Measurements from ENCODE around the gene ZNF592.

ZNF592 gene

DNA sequence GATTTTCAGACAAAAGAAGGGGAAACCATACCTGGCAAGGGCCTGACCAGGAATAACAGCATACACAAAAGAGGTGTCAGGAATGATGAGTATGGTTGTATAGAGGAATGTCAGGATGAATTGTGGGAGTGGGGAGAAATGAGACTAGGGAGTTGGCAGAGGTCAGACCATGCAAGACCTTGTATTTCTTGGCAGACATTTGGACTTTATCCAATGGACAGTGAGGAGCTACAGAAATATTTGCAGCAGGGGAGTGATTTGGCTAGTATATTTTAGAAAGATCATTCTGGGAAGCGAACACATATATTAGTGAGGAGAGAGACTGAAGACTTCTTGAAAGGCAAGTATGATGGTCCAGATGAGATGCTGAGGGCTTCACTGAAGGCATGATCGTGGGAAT is 43.4 kb downstream of the ZNF592 start:
- DNase-seq (ENCODE audit: low spot score), result no peak
- TF ChIP-seq, protein P1, sequence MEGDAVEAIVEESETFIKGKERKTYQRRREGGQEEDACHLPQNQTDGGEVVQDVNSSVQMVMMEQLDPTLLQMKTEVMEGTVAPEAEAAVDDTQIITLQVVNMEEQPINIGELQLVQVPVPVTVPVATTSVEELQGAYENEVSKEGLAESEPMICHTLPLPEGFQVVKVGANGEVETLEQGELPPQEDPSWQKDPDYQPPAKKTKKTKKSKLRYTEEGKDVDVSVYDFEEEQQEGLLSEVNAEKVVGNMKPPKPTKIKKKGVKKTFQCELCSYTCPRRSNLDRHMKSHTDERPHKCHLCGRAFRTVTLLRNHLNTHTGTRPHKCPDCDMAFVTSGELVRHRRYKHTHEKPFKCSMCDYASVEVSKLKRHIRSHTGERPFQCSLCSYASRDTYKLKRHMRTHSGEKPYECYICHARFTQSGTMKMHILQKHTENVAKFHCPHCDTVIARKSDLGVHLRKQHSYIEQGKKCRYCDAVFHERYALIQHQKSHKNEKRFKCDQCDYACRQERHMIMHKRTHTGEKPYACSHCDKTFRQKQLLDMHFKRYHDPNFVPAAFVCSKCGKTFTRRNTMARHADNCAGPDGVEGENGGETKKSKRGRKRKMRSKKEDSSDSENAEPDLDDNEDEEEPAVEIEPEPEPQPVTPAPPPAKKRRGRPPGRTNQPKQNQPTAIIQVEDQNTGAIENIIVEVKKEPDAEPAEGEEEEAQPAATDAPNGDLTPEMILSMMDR (IDR thresholded peaks at IDR 0.05; ENCODE audit: extremely low read depth, missing control alignments), result no peak

DNA sequence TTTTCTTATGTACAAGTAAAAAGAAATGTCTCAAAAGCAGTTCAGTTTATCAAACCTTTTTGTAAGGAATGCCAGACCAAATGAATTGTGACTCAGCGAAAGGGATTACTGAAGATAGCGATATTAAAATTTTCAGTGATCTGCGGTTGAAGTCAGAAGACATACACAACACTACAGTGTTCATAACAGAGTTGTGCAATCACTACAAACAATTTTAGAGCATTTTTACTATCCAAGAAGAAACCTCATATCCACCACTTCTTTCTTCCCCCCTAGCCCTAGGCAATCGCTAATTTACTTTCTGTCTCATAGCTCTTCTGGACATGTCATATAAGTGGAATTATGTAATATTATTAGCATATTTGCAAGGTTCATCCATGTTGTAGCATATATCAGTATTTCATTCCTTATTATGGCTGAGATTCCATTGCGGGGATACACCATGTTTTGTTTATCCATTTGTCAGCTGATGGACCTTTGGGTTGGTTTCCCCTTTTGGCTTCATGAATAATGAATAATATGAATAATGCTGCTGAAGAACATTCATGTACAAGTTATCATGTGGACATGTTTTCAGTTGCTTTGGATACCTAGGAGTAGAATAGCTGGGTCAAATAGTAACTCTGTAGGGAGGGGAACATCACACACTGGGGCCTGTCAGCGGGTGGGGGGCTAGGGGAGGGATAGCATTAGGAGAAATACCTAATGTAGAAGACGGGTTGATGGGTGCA is 45.2 kb downstream of the ZNF592 start:
- no peak for DNase-seq (ENCODE audit: low spot score)
- TF ChIP-seq, protein P1 (IDR thresholded peaks at IDR 0.05; ENCODE audit: extremely low read depth, missing control alignments), result no peak

DNA sequence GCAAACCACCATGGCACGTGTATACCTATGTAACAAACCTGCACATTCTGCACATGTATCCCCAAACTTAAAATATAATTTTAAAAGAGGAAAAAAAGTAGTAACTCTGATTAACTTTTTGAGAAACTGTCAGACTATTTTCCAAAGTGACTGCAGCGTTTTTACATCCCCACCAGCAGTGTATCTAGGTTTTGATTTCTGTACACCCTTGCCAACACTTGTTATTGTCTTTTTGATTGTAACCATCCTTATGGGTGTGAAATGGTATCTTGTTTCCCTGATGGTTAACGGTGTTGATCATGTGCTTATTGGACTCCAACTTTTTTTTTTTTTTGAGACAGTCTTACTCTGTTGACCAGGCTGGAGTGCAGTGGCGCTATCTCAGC is 45.8 kb downstream of the ZNF592 start:
- TF ChIP-seq, protein P1 (IDR thresholded peaks at IDR 0.05; ENCODE audit: extremely low read depth, missing control alignments), result no peak
- no peak for DNase-seq (ENCODE audit: low spot score)

DNA sequence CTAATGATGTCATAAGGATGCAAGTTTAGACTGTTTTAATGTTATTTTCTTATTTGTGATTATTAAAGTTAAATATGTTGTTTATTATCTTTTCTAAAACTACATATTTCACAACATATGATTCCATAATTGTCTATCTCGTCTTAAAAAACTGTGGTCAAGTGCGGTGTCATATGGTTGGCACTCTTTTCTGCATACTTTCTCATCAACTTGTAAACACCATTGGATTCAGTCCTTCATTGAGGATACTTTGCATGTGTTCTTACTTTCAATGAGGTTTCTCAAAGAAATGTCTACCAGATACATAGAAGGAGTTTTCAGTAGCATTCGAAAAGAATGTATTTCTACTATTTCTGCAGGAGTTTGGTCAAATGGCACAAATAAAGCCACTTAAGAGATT is 46.8 kb downstream of the ZNF592 start:
- TF ChIP-seq, protein P1 (IDR thresholded peaks at IDR 0.05; ENCODE audit: extremely low read depth, missing control alignments), result no peak
- DNase-seq (ENCODE audit: low spot score), result no peak

DNA sequence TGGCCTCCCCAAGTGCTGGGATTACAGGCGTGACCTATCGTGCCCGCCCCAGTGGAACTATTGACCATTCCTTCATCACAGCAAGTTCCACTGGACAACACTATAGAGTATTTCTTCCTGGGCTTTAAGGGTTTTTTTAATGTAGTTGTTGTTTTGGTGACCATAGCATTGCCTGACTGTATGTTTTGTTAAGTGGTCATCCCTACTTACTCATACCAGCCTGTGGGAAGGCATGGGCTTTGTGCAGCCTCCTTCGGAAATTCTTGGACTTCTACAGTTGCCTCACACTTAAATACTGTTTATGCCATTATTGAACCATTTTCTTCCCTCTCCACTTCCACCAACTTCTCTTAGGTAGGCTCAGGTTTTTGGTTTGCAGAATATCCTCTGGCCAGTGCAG is 48.8 kb downstream of the ZNF592 start:
- TF ChIP-seq, protein P1 (IDR thresholded peaks at IDR 0.05; ENCODE audit: extremely low read depth, missing control alignments), result no peak
- DNase-seq (ENCODE audit: low spot score), result no peak

DNA sequence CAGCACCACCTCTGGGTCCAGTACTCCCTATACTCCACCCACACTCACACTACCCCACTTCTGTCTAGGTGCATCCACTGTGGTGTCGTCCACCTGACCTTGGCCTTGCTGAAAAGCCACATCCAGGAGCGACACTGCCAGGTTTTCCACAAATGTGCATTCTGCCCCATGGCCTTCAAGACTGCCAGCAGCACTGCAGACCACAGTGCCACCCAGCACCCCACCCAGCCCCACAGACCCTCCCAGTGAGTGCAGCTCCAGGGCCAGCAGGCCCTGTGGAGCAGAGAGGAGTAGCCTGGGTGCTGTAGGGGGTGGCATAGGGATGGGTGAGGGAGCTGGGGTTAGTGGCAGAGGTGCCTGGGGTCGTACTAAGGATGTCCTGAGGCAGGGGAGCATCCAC is 49.4 kb downstream of the ZNF592 start:
- no peak for DNase-seq (ENCODE audit: low spot score)
- TF ChIP-seq, protein P1 (IDR thresholded peaks at IDR 0.05; ENCODE audit: extremely low read depth, missing control alignments), result no peak

DNA sequence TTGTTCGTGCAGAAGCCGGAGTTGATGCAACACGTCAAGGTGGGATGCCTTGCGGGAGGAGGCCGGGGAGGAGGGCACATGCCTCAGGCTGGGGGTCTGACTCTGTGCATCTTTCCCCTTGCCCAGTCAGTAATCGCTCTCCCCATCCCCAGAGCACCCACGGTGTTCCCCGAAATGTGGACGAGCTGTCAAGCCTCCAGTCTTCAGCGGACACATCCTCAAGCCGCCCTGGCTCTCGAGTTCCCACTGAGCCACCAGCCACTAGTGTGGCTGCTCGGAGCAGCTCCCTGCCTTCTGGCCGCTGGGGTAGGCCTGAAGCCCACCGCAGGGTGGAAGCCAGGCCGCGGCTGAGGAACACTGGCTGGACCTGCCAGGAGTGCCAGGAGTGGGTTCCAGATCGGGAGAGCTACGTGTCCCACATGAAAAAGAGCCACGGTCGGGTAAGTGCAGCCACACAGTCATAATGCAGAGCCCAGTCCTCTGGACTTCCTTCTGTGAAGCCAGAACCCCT is 50.1 kb downstream of the ZNF592 start:
- DNase-seq (ENCODE audit: low spot score), result no peak
- TF ChIP-seq, protein P1 (IDR thresholded peaks at IDR 0.05; ENCODE audit: extremely low read depth, missing control alignments), result no peak
